GM21786 (cell line): ENCODE measurements around the gene BLVRA.
"Not testable (repeated sequence)": the region's sequence is repeated elsewhere in the genome, so short reads cannot be mapped to it uniquely, and the experiment has no call there.

Experiments
- ATAC-seq: cut with Tn5 transposase; IDR thresholded peaks from one replicate; pipeline ENCODE4 v1.9.1; 2021; ENCODE audit not compliant: unreplicated experiment

BLVRA gene, protein sequence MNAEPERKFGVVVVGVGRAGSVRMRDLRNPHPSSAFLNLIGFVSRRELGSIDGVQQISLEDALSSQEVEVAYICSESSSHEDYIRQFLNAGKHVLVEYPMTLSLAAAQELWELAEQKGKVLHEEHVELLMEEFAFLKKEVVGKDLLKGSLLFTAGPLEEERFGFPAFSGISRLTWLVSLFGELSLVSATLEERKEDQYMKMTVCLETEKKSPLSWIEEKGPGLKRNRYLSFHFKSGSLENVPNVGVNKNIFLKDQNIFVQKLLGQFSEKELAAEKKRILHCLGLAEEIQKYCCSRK

DNA sequence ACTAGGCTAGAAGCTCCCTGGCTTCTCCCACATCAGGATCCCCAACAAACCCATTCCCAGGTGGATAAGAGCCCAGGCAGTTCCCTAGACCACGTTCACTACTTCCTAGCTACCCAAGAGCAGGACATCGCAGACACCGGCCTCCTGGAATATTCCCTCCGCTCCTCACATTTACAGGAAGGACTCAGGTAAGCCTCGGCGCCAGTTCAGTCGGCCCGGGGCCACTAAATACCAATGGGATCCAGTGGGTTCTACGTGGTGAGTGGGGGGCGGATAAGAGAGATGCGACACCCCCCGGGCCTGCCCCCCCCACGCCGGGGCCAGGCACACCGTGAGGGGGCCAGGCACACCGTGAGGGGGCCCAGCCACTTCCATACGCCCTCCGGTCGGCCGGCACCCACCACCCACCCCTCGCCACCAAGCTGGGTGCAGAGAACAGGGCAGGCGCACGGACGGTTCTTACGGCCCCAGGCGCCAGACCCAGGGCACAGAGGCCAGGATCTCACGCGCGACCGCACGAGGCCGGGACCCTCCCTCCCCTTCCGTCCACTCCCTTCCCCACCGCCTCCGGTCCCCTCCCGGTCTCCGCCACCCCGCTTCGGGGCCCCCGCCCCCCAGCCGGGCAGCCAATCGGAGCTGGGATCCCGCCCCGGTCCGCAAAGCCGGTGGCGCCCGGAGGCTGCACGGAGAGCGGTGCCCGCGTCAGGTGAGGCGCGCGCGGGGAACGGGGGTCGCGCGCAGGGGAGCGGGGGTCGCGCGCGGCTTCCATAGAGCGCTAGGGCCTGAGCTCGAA is at the start of gene BLVRA:
Gene BLVRA (plus strand): TSS at position 652 of the 793 bp plus-strand sequence. CDS start 12,479 bp downstream, outside the sequence.
- ATAC-seq, result peak; percentile 71

DNA sequence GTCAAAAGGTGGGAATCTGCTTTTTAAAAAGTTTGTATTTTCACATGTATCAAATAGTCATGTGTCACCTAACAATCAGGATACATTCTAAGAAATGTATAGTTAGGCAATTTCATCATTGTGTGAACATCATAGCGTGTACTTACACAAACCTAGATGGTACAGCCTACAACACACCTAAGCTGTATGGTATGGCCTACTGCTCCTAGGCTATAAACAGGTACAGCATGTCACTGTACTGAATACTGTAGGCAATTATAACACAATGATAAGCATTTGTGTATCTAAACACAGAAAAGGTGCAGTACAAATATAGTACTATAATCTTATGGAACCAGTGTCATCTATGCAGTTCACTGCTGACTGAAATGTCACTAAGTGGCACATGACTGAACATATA is 47.0 kb upstream of the BLVRA start:
- ATAC-seq, result no peak

DNA sequence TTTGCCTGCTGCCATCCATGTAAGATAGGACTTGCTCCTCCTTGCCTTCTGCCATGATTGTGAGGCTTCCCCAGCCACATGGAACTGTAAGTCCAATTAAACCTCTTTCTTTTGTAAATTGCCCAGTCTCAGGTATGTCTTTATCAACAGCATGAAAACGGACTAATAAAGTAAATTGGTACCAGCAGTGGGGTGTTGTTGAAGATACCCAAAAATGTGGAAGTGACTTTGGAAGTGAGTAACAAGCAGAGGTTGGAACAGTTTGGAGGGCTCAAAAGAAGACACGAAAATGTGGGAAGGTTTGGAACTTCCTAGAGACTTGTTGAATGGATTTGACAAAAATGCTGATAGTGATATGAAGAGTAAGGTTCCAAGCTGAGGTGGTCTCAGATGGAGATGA is 42.5 kb upstream of the BLVRA start:
- not testable (repeated sequence) for ATAC-seq

DNA sequence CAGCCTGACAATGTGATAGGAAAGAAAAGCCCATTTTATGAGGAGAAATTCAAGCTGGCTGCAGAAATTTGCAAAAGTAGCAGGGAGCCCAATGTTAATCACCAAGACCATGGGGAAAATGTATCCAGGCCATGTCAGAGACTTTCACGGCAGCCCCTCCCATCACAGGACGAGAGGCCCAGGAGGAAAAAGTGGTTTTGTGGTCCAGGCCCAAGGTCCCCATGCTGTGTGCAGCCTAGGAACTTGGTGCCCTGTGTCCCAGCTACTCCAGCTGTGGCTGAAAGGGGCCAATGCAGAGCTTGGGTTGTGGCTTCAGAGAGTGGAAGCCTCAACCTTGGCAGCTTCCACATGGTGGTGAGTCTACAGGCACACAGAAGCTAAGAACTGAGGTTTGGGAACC is 41.9 kb upstream of the BLVRA start:
- ATAC-seq, result no peak

DNA sequence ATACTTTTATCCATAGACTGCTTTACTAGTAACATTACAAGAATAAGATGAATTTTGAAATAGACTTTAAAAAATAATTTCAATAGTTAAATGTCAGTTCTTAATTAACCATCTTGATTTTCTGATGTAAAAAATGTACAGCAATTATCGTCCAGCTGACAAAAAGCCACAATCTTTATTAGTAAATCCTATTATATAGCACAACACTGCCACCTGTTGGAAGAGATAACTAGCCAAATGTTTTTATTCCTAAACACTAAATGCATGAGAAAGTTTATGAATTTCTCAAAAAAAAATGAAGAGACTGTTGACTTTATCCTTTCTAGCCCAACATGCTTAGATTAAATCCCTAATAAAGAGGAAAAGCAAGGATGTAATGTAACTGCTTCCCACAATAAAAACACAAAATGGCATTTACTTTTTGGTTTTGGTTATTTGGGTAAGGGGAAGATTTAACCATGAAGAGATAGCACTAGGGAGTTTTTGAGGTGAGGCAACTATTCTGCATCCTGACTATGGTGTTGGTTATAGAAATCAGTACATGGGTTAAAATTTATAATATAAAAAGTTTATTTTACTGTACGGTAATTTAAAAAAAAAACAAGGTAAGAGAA is 37.2 kb upstream of the BLVRA start:
- no peak for ATAC-seq

DNA sequence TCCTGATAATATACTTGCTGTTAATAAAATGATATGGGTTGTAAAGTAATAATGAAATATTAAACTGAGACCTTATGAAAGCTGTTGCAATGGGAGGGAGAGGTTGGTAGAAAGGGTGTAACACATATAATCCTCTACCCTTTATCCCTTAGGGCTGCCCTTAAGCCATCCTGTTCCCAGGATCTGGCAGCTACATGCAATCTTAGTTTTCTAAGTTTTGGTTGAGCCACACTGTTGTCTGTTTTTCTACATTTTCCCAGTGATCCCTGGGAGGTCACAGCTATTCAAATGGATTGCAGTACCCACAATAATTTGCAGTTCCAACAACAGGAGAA is 35.5 kb upstream of the BLVRA start:
- no peak for ATAC-seq

DNA sequence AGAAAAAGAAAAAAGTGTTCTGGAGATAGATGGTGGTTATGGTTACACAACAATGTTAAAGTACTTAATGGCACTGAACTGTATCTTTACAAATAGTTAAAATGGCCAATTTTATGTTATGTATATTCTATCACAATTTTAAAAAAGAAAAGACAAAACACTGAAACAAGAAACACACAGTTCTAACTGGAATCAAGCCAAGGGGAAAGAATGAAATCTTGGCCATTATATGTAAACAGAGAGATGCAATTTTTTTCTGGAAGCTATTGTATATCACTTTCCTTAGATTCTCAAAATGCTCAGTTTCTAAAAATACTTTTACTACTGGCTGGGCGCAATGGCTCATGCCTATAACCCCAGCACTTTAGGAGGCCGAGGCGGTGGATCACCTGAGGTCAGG is 33.2 kb upstream of the BLVRA start:
- ATAC-seq, result no peak

DNA sequence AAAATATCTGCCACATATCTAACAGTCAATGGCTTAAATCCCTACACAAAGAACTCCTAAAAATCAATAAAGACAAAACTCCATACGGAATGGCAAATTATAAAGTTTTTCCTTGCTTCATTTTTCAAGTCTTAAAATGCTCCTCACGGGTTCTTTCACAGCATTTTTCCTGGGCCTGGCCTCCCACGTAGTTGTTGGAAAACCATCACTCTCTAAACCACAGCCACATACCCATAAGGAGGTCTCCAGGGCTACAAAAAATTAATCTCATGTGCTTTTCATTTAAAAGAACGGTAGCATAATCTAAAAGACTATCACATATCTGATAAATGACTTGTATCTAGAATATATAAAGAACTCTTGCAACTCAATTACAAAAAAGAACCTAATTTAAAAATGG is 32.0 kb upstream of the BLVRA start:
- no peak for ATAC-seq

DNA sequence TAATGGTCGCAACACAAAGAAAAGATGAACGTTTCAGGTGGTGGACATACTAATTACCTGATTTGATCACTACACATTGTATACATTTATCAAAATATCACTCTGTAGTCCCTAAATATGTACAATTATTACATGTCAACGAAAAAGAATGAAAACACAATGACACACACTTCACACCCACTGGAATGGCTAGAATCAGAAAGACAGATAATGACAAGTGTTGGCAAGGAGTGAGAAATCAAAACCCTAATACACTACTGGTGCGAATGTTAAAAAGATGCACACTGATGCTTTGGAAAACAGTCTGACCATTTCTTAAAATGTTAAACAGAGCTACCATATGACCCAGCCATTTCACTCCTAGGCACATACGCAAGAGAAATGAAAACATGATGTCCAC is 31.5 kb upstream of the BLVRA start:
- no peak for ATAC-seq

DNA sequence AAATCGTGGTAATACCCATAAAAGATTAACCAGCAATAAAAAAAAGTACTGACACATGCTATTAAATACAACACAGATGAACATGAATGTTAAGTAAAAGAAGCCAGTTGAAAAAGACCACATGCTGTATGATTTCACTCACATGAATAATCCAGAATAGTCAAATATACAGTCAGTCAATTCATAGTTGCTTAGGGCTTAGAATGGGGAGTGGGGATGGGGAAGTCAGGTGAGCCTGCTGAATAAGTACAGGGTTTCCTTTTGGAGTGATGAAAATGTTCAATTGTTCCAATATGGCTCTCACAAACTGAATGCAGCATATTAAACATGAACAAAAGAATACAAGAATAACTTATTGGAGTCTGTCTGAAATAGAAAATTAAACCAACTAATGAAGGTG is 31.0 kb upstream of the BLVRA start:
- ATAC-seq, result no peak

DNA sequence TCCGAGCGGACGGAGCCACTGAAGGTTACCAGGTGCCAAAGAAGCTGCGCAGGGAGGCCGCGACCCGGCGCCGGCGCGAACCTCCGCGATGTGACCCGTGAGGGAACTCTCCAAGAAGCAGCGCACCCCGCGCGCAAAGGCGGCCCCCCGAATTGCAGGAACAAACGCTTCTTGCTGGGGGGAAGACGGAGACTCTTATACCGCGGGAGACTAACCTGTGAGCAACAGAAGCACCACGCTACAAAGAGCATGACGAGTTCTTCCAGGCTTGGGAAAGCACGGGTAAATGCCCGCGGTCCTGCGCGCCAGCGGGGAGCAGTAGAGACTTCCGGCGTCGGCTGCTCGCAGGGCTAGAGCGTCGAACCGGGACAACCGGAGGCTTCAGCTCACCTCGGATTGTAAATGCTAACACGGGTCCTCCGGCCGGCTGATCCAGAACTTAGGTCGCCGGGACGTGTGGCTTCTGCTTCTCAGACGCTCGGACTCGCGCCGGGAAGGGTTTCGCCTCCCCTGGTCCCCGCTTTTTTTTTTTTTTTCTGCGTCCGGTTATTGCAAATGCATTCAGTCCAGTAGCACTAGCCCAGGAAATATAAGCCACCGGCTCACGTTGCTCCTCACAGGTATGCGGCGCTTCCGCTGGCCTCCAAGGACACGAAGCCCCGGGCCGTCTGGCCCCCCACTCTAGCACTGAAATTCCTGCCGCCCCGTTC is 29.1 kb upstream of the BLVRA start, which contains the start of gene COA1:
Gene COA1 (minus strand): TSS at position 310 of the 710 bp plus-strand sequence. CDS start 80,909 bp downstream, outside the sequence.
- peak; percentile 82 for ATAC-seq

DNA sequence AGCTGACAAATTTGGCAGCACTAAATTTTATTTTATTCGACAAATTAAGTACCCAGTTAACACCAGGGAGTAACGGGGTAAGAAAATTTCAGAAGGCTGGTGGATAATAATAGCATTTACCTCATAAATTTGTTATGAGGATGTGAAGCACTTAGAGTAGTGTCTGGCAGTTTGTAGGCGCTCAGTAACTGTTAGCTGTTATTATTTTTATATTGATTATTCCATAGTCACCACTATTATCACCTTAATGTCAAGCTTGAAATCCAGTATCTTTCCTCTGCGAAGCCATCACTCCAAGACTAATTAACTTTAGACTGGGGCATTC is 28.6 kb upstream of the BLVRA start:
- ATAC-seq, result no peak

DNA sequence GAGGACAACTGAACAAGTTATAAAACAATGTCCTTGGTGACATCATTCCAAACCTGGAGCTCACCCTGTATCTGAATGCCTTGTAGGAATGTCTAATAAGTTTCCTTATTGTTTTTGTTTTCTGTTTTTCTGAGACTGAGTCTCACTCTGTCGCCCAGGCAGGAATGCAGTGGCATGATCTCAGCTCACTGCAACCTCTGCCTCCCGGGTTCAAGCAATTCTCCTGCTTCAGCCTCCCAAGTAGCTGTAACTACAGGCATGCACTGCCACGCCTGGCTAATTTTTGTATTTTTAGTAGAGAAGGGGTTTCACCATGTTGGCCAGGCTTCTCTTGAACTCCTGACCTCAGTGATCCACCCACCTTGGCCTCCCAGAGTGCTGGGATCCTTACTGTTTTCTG is 27.0 kb upstream of the BLVRA start:
- ATAC-seq, result not testable (repeated sequence)

DNA sequence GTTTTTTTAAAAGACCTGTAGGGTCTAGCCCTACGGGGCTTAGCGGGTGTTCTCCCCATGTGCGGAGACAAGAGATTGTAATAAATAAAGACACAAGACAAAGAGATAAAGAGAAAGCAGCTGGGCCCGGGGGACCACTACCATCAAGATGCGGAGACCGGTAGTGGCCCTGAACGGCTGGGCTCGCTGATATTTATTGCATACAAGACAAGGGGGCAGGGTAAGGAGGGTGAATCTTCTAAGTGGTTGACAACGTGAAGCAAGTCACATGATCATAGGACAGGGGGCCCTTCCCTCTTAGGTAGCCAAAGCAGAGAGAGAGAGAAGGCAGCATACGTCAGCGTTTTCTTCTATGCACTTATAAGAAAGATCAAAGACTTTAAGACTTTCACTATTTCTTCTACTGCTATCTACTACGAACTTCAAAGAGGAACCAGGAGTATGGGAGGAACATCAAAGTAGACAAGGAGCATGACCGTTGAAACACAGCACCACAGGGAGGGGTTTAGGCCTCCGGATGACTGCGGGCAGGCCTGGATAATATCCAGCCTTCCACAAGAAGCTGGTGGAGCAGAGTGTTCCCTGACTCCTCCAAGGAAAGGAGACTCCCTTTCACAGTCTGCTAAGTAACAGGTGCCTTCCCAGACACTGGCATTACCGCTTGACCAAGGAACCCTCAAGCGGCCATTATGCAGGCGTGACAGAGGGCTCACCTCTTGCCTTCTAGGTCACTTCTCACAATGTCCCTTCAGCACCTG is 23.7 kb upstream of the BLVRA start:
- ATAC-seq, result not testable (repeated sequence)

DNA sequence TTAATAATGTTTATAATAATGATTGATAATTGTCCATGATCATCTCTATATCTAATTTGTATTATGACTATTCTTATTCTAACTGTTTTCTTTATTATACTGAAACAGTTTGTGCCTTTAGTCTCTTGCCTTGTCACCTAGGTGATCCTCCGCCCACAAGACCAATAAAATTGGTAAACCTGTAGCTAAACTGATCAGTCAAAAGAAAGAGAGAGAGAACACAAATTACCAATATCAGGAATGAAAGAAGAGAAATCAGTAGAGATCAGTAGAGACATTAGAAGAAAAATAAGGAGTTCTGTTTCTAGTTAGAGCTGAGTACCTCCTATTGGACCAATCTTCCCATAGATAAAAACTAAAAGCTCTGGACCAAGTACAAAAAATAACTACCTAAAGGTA is 23.1 kb upstream of the BLVRA start:
- no peak for ATAC-seq

DNA sequence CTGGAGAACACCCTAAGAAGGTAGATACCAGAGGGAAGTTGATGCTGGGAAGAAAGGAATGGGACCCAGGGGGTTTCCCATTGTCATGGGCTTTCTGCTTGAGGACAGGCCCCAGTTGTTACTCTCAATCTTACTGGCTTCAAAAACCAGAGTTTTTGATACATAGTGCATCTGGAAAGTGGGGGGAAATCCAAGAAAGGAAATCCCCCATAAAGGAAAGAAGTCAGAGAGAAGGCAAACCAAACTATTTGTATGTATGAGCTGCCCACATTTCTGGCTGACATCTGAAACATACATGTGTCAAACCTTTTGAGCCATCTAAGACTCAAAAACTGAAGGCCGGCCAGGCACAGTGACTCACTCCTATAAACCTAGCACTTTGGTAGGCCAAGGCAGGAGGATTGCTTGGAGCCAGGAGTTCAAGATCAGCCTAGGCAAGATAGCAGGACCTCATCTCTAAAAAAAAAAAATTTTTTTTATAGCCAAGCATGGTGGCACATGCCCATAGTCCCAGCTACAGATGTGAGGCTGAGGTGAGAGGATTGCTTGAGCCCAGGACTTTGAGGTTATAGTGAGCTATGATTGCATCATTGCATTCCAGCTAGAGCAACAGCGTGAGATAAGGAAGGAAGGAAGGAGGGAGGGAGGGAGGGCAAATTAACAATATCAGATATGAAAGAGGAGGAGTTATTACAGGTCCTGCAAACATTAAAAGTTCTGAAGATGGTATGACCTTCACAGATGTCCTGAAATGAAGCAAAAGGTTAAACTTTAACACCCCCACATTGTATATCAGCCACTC is 22.5 kb upstream of the BLVRA start:
- peak; percentile 73 for ATAC-seq

DNA sequence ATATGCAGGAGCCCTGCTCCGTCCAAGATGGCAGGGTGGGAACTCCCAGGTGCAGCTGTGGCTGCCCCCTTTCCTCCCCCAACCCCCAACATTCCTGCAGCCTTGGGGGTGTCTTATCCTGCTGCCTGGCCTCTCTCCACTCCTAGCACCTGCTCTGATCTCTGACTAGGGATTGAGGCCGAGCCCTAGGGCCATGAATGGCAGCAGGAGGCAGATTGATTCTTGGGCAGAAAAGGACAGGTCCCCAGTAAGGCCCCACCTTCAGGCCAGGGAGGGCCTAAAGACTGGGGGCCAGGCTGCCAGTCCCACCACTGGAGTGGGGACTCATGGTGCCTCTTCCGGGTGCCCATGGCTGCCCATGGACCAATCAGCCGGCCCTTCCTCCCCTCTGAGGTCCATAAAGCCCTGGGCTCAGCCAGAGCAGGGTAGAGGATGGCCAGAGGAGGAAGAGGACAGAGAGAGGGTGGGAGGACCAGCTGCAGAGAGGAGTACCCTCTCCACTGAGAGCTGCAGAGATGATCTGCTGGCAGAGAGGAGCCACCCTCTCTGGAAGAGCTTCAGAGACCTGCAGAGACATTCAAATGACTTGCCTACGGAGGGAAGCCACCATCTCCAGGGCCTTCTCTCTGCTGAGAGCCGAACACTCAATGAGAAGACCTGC is 20.9 kb upstream of the BLVRA start:
- ATAC-seq, result no peak

DNA sequence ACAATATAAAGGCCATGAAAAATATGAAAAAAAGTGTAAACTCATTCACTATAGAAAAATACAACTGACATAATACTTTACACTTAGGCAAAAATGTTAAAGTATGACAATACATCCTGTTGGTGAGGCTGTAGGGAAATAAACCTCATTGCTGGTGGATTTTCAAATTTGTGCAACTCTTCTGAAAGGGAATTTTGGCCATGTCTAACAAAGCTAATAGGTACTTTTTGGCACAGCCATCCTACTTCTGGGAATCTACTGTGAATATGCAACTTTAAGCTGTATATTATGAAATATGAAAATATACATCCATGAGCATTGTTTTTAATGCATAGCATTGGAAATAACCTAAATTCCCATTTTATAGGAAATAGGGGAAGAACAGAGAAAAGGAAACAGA is 15.8 kb upstream of the BLVRA start:
- no peak for ATAC-seq

DNA sequence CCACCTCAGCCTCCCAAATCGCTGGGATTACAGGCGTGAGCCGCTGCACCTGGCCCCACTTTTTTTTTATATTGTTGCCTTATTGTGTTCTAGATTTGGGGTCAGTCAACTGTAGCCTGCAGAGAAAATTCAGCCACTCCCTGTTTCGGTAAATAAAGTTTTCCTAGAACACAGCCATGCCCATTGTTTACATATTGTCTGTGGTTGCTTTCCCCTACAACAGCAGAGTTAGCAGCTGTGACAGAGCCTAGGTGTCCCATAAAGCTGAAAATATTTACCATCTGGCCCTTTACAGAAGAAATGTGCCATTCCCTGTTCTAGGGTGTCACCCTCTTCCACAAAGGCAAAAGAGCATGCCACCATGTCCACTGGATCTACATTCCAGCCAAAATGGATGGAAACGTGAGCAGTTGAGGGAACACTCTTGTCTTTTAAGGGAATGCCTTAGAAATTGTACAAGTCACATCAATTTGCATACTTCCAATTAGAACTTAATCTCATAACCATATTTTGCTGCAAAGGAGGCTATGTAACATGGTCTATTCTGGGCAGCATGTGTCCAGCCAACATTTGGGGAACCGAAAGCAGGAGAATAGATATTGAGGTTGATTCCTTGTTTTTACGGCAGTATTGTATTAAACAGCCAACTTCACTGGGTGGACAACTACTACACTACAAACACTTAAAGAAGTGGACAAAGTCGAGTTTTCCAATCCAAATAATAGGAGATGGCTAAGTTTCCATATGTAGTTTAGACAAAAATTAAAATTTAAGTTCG is 11.0 kb upstream of the BLVRA start:
- no peak for ATAC-seq
